Vagina (tissue), 2 donors: Measurements from ENCODE around the gene RAPH1. TPM values are rescaled to one million over a fixed set of nuclear protein-coding genes. Genes with fewer than 3 reads are reported as not detected.
A peak's percentile ranks its signal among the peaks of the same experiment; 100 is the strongest.

Source experiments
- DNase-seq, 2 donors: peaks; one replicate each; pipeline ENCODE4 v3.0.0-alpha.2; 2017; ENCODE audit errors: extremely low spot score in 2 of 2
- H3K27ac ChIP-seq: fragments of 200-600 bp; sonication (generic); one replicate; pipeline ENCODE4 v1.5.1; 2019
- H3K27me3 ChIP-seq: fragments of 200-600 bp; sonication (generic); one replicate; pipeline ENCODE4 v1.5.1; 2019
- H3K36me3 ChIP-seq, 2 donors: fragments of 200-600 bp; sonication (generic); one replicate each; pipeline ENCODE4 v1.5.1; 2017 to 2019
- H3K4me1 ChIP-seq: fragments of 200-600 bp; sonication (generic); one replicate; pipeline ENCODE4 v1.5.1; 2019
- H3K4me3 ChIP-seq, 2 donors: fragments of 200-600 bp; sonication (generic); 1 replicate in 1 of 2; 2 replicates in 1 of 2; pipeline ENCODE4 v1.5.1; 2016 to 2019
- H3K9me3 ChIP-seq: fragments of 200-600 bp; sonication (generic); one replicate; pipeline ENCODE4 v1.5.1; 2019
- CTCF ChIP-seq, 3 experiments: fragments of 450-650 bp in 2 of 3; fragments of 200-600 bp in 1 of 3; sonication (generic) in 1 of 3; IDR thresholded peaks; one replicate each; pipeline ENCODE4 v1.5.1; 2017 to 2019; ENCODE audit warnings: antibody characterized with exemption in 3 of 3, mild to moderate bottlenecking in 2 of 3, moderate library complexity in 2 of 3
- POLR2A ChIP-seq, 2 donors: fragments of 450-650 bp; IDR thresholded peaks; one replicate each; pipeline ENCODE4 v1.6.1; 2017; ENCODE audit warnings: antibody characterized with exemption in 2 of 2, mild to moderate bottlenecking in 2 of 2, moderate library complexity in 2 of 2
- POLR2AphosphoS5 ChIP-seq, 2 donors: sonication (generic); formaldehyde crosslinking; IDR thresholded peaks; one replicate each; pipeline ENCODE4 v1.9.0; 2017; ENCODE audit warnings: antibody characterized with exemption in 2 of 2, mild to moderate bottlenecking in 2 of 2, low read depth in 1 of 2; ENCODE audit not compliant: insufficient read depth in 1 of 2
- intact Hi-C: fragments of 100-400 bp; cut with DNase I; formaldehyde crosslinking; loops from one replicate; pipeline ENCODE4 v1.15.1; 2023
- total RNA-seq: library from RNA; depleted of rRNA; stranded (reverse); fragments of >200 nt; gene quantifications from one replicate; pipeline ENCODE4 v1.2.3, GENCODE V29; 2016

Gene RAPH1
- total RNA-seq, 1 donor from 2014 or later = 22.6 TPM

GRCh38 chr2:203535784-203536585, 884 bp upstream of the RAPH1 start:
- Histone ChIP-seq H3K27me3 (no peaks in the 10 kb centered on the region), H3K4me3 (peak overlapping the region; percentile 71 to 73), H3K9me3 (no peaks in the 10 kb centered on the region), H3K4me1 (peaks cover 31% of the 10 kb centered on the region), H3K27ac (peak overlapping the region; percentile 59), H3K36me3 (no peaks in the 10 kb centered on the region)
- intact Hi-C loops = loop anchor here (10.0 kb wide), 1 partner anchor 279 kb away; no protein-coding TSS in a partner anchor
- no peak for TF ChIP-seq POLR2A (IDR thresholded peaks at IDR 0.05)
- TF ChIP-seq CTCF (IDR thresholded peaks at IDR 0.05) = no peak
- no peak for TF ChIP-seq POLR2AphosphoS5 (IDR thresholded peaks at IDR 0.05; ENCODE audit: insufficient read depth in 1 of 2, low read depth in 1 of 2)
- no peak for DNase-seq

DNA sequence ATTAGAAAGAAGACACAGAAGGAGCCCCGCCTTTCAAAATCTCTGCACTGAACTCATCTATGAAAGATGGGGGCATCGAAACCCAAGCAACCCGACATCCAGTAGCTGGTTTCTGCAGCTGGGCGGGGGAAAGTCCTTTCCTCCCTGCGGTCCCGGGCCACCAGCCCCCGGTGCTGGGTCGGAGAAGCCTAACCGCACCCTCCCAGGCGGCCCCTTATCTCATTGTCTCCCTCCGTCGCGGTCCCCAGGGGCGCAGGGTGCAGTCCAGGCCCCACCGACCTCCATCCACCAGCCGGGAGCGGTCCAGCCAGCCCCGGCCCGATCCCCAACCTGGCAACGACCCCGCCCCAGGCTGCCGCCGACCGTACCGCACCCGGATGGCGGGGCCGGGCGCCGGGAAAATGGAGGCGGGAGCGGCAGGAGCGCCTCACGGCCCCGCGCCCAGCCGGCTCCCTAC, 452 bp downstream of the RAPH1 start:
- no peak for DNase-seq
- peaks cover 44% of the 10 kb centered on the region for H3K4me1 ChIP-seq
- H3K4me3 ChIP-seq = peak overlapping the region; percentile 71 to 73
- peak overlapping the region; percentile 90 for H3K27ac ChIP-seq
- no peak for TF ChIP-seq CTCF (IDR thresholded peaks at IDR 0.05)
- TF ChIP-seq POLR2A (IDR thresholded peaks at IDR 0.05) = no peak
- TF ChIP-seq POLR2AphosphoS5 (IDR thresholded peaks at IDR 0.05; ENCODE audit: insufficient read depth in 1 of 2, low read depth in 1 of 2) = no peak
- no peaks in the 10 kb centered on the region for H3K9me3 ChIP-seq
- H3K36me3 ChIP-seq = no peaks in the 10 kb centered on the region
- intact Hi-C loops = loop anchor here (10.0 kb wide), 1 partner anchor 280 kb away; no protein-coding TSS in a partner anchor
- H3K27me3 ChIP-seq = no peaks in the 10 kb centered on the region

DNA sequence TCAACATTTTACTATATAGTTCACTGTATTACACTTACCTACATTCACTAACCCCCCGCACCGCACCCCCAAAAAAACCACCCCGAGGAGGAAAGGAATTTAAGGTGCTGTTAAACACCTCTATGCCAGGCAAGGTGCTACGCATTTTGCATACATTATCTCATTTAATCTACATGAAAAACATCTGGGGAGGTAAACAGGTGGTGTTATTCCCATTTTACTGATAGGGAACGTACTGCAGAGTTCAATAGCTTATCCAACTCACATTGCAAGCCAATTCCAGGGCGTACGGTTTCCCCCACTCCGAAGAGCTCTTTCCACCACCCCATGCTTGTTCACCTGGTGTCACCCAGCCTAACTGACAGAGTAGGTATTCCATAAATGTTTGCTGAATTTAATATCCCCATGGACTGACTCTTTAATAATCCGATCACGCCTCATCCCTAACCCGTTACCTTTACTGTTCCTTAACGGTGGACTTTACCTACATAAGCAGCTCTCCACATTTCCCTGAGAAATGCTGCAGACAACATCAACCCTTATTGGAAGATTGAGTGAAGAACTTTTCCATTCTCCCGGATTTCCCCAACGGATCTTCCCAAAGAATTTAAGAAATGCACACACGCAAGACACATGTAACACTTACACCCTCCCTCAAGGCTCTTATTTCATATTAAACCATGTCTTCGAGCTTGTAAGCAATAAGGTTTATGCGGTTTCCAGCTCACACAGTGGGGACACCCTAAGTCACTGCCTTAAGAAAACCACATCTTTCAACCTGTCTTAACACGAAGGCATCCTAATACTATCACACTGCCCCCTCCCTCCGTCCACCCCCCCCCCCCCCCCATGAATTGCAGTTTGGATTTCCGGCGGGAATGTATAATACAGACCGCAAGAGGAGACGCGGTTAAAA, 1.2 kb downstream of the RAPH1 start:
- Histone ChIP-seq H3K27ac (peak overlapping the region; percentile 90), H3K27me3 (no peaks in the 10 kb centered on the region), H3K4me1 (peaks cover 44% of the 10 kb centered on the region), H3K9me3 (no peaks in the 10 kb centered on the region), H3K36me3 (no peaks in the 10 kb centered on the region), H3K4me3 (peak overlapping the region; percentile 71 to 73)
- intact Hi-C loops = loop anchor here (10.0 kb wide), 1 partner anchor 281 kb away; no protein-coding TSS in a partner anchor
- DNase-seq = no peak
- TF ChIP-seq CTCF (IDR thresholded peaks at IDR 0.05) (no peak), POLR2A (IDR thresholded peaks at IDR 0.05) (no peak), POLR2AphosphoS5 (IDR thresholded peaks at IDR 0.05; ENCODE audit: insufficient read depth in 1 of 2, low read depth in 1 of 2) (no peak)

GRCh38 chr2:203532957-203533658, 2.0 kb downstream of the RAPH1 start:
- peak overlapping the region; percentile 71 to 73 for H3K4me3 ChIP-seq
- intact Hi-C loops = loop anchor here (10.0 kb wide), 1 partner anchor 282 kb away; no protein-coding TSS in a partner anchor
- no peak for DNase-seq
- H3K4me1 ChIP-seq = peaks cover 44% of the 10 kb centered on the region
- no peaks in the 10 kb centered on the region for H3K36me3 ChIP-seq
- peak overlapping the region; percentile 90 for H3K27ac ChIP-seq
- no peaks in the 10 kb centered on the region for H3K9me3 ChIP-seq
- no peak for TF ChIP-seq POLR2AphosphoS5 (IDR thresholded peaks at IDR 0.05; ENCODE audit: insufficient read depth in 1 of 2, low read depth in 1 of 2)
- no peak for TF ChIP-seq POLR2A (IDR thresholded peaks at IDR 0.05)
- no peak for TF ChIP-seq CTCF (IDR thresholded peaks at IDR 0.05)
- no peaks in the 10 kb centered on the region for H3K27me3 ChIP-seq
